GM18520 (cell line): ENCODE results near the gene NAA50.

Experiments used
- ATAC-seq: cut with Tn5 transposase; IDR thresholded peaks from one replicate; pipeline ENCODE4 v1.9.1; 2021; ENCODE audit not compliant: unreplicated experiment

The NAA50 gene

GRCh38 chr3:113745756-113746547 is at the start of gene NAA50:
TSS of gene NAA50 (minus strand) at chr3:113746249. CDS start at chr3:113745949, 300 bp downstream.
- peak; percentile 30 for ATAC-seq

- ATAC-seq = no peak
Measured at GRCh38 chr3:113795693-113796092, 49.6 kb upstream of the NAA50 start.

DNA sequence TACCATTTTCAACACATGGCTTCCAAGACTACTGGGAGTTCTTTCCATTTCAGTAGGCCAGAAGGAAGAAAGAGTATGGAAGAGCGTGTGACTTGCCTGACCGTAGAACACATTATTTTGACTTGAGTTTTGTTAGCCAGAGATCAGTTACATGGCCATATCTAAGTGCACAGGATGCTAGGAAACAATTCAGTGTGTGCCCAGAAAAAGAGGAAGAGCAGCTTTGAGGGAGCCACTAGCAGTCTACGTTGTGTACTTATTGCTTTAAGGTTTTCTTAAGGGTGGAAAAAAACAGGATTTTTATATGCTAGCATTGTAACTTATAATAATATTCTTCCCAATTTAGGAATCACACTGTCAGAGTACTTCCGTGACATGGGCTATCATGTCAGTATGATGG is 48.5 kb upstream of the NAA50 start:
- ATAC-seq = no peak

GRCh38 chr3:113791381-113791780 is 45.3 kb upstream of the NAA50 start:
- no peak for ATAC-seq

DNA sequence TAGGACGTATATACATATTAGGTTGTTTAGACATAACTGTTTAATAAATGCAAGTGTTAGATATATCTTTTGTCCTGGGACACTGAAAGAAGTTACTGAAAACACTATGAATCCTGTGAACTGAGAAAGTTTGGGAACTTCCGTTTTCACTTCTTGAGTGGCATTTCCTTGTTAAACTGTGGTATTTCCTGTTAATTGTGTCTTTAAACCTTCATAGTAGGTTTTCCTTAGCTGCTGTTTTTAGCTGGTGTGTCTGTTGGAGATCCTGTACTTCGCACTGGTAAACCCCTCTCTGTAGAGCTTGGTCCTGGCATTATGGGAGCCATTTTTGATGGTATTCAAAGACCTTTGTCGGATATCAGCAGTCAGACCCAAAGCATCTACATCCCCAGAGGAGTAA is 37.9 kb upstream of the NAA50 start:
- no peak for ATAC-seq

GRCh38 chr3:113783463-113783862 is 37.4 kb upstream of the NAA50 start:
- ATAC-seq = peak; percentile 49

- no peak for ATAC-seq
Measured at GRCh38 chr3:113776564-113776963, 30.5 kb upstream of the NAA50 start.

- no peak for ATAC-seq
Measured at GRCh38 chr3:113775516-113775915, 29.5 kb upstream of the NAA50 start.

DNA sequence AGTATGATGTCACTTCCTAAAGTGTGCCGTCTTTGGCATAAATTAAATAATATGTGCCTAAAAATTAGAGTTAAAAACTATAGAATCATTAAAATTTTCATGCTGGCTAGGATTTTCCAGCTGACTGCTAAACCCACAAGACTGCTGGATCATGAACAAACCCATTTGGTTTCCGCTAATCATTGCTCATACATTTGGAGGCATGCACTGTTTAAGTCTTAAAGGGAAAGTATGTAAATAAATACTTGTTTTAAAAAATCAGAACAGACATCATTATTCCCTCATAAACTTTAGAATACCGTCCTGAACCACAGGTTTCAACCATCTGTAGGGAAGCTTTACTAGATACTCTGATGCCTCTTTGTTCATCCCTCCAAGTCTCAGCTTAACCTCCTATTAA is 27.3 kb upstream of the NAA50 start:
- ATAC-seq = no peak

DNA sequence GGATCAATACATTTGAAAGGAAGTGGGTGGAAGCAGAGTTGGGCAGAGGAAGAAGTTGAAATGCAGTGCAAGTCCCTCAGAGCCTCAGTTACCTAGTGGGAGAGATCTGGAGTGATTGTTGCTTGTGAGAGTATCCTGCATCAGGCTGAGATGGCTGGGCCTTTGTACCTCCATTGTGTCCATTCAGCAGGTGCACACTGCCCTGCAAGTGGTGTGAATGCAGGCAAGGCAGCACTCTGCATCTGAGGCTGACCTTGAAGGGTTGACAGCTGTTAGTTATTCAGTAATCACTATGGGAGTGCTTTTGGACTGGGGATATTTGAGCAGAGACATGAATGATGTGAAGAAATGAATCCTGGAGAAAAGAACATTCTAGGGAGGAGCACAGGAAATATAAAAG is 25.9 kb upstream of the NAA50 start:
- no peak for ATAC-seq

DNA sequence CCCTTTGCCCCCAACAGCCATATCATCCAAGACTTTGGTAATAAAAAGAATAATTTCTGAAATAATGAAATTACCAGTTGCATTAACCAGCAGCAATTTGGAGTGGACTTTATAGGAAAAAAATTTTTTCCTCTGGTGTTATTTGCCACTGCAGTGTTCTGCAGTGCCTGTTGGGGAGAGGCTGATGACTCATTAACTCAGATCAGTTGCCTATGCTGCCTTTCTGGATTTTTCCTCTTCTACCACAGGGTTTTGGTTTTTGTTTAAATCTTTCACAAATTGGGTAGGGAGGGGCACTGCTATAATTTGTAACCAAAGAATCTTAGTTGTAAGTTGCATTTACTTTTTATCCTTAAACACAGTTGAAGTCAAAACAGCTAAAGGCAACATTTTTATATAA is 23.5 kb upstream of the NAA50 start:
- no peak for ATAC-seq

- ATAC-seq = no peak
Measured at GRCh38 chr3:113764698-113765097, 18.6 kb upstream of the NAA50 start.

GRCh38 chr3:113758389-113759024 is 12.5 kb upstream of the NAA50 start:
- ATAC-seq = no peak

GRCh38 chr3:113754494-113755159 is 8.6 kb upstream of the NAA50 start:
- no peak for ATAC-seq

DNA sequence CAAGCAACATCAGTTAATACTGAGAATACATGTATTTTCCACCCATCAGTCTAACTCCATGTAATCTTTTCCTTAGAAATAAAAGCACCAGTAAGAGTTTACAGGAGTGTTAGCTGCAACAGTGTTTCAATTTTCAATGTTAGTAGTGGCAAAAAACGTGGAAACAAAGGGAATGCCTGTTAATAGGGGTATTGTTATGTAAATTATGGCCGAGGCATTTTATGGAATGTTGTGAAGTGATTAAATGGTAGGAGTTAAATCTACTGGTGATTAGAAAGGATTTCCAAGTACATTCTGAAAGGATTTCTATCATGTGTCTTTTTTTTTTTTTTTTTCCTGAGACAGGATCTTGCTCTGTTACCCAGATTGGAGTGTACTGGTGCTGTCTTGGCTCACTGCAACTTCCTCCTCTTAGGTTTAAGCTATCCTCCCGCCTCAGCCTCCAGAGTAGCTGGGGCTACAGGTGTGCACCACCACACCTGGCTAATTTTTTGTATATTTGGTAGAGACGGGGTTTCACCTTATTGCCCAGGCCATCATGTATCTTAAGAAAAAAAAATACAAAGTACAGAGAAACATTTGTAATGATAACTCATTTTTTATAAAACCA is 7.4 kb upstream of the NAA50 start:
- no peak for ATAC-seq

GRCh38 chr3:113751141-113751540 is 5.1 kb upstream of the NAA50 start:
- no peak for ATAC-seq

DNA sequence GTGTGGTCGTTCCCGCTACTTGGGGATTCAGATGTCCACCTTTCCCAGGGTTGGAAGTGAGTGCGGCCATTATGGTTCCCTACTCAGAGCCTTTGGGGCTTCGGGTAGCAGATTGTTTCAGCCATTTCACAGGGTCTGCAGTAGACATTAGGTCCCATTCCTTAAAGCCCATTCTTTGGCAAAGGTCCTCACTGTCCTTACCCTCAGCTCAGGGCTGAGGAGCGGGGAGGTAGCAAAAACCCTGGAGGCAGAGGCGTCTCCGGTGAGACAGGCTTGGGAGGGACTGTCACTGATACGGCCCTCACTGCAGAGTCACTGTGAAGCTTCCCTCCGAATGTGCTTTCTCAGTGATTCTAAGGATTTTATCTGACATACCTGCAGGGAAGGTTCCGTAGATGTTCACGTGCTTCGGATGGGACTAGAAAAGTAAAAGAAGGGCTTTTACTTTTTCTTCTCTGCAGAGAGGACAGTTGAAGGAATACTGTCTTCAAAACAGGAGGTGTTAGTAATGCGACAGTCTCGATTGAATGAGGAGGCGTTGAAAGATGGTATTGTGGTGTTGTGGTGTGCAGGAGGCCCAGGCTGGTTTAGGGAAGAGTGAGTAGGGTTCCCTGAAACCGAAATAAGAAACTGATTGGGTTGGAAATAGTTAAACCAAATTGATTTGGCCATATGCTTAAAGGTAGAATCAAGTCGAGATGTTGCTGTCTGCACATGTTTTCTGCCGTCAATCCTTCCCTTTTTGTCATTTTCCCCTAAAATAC is 1.4 kb upstream of the NAA50 start:
- ATAC-seq = no peak

DNA sequence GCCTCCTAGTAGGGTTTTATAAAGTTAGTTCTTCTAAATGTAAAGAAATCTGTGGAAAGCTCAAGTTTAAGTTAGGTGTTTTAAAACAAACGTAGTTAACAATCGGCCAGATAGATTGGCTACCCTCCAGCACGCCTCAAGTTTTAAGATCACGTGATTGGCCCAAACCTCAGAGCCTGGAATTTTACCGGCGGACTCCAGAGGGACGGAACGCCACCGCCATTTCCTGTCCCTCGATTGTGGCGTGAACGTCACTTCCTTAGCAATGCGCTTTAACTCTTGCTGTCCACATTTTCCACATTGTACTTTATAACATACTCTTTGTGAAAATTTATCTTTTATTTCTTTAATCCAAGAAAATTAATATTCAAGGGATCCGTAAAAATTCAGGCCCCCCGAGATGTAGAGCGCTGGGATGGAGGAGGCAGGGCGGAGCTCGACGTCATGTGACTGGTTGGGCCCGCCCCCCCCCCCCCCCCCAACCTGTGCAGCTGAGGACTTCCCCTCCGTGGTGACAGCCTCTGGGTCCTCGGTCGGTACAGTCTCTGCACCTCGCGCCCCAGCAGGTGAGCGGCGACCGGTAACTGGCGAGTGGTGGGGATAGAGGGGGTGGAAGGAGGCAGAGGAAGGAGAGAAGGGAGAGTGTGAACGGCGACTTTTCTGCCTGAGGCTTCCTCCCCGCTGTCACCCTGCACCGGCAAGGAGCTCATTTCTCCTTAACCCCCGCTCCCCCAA is 666 bp upstream of the NAA50 start, which contains the start of gene ATP6V1A:
ATP6V1A (plus strand) TSS at position 488 of the 735 bp plus-strand sequence. CDS start 31,719 bp downstream, outside the sequence.
- ATAC-seq = peak; percentile 22

GRCh38 chr3:113744941-113745755 is 901 bp downstream of the NAA50 start:
- ATAC-seq = peak; percentile 58
